Measurements from ENCODE around the gene EDNRA. TPM values are rescaled to one million over a fixed set of nuclear protein-coding genes. Genes with fewer than 3 reads are reported as not detected.

The EDNRA gene
- total and polyA plus RNA-seq, 2 of the 4 experiments (the other 2 are of a cell fraction) = 3.8 to 6.5 TPM

- Histone ChIP-seq H3K79me1 (ENCODE audit: low read depth in 1 of 2, low read length in 2 of 2) (peaks cover 16 to 65% of the 10 kb centered on the region in 2 experiments), H3K36me3 (ENCODE audit: control insufficient read depth, insufficient read depth, low read length) (no peaks in the 10 kb centered on the region), H2BK20ac (ENCODE audit: low read depth, low read length) (no peak overlapping the region), H3K4me1 (ENCODE audit: control insufficient read depth, insufficient read depth, low read length) (peaks cover 9% of the 10 kb centered on the region), H3K9me3 (ENCODE audit: control insufficient read depth, insufficient read depth, low read length) (no peaks in the 10 kb centered on the region), H3K9ac (ENCODE audit: low read depth, low read length) (no peak overlapping the region), H2AK5ac (ENCODE audit: low read depth, low read length) (no peak overlapping the region), H3K4me2 (ENCODE audit: low read depth, low read length) (no peak overlapping the region; the same call in 1 of the 2 replicates), H3K4ac (ENCODE audit: low read depth, low read length) (no peak overlapping the region), H2BK15ac (ENCODE audit: low read depth, low read length) (no peak overlapping the region), H3K18ac (ENCODE audit: low read depth, low read length) (no peak overlapping the region), H3K4me3 (ENCODE audit: insufficient read depth, low read depth, low read length) (no peak overlapping the region), H4K5ac (ENCODE audit: low read depth, low read length) (no peak overlapping the region), H3K14ac (replicated peaks; ENCODE audit: low read depth, low read length) (no peak overlapping the region), H3K56ac (ENCODE audit: extremely low read depth, insufficient read depth, low read length) (no peak overlapping the region), H3K23ac (ENCODE audit: low read depth, low read length) (no peak overlapping the region), H3K9me1 (ENCODE audit: insufficient read depth, low read length) (peaks cover 14% of the 10 kb centered on the region), H2BK5ac (ENCODE audit: low read depth, low read length, poor library complexity, severe bottlenecking) (no peak overlapping the region), H4K20me1 (ENCODE audit: insufficient read depth, low read length) (peaks cover 2% of the 10 kb centered on the region; the same call in 1 of the 2 replicates), H4K8ac (ENCODE audit: low read depth in 2 of 2, low read length in 2 of 2) (no peak overlapping the region), H2BK120ac (ENCODE audit: low read depth, low read length) (no peak overlapping the region), H4K91ac (ENCODE audit: insufficient read depth, low read depth, low read length) (no peak overlapping the region), H2AK9ac (replicated peaks; ENCODE audit: low read depth, low read length, poor library complexity) (no peak overlapping the region), H3K27me3 (ENCODE audit: control insufficient read depth, insufficient read depth, low read length) (no peaks in the 10 kb centered on the region), H2AFZ (replicated peaks; ENCODE audit: low read length, poor library complexity) (no peak overlapping the region), H3K27ac (ENCODE audit: insufficient read depth, low read length) (no peak overlapping the region)
- ChIA-PET CTCF (no interaction called here), POLR2A (ENCODE audit: unreplicated experiment) (no interaction called here)
- TF ChIP-seq MAFK (IDR thresholded peaks at IDR 0.05; ENCODE audit: low read depth, low read length) = no peak
- TF ChIP-seq NFE2L2 (IDR thresholded peaks at IDR 0.05; ENCODE audit: low read depth, low read length) = no peak
- no peak for TF ChIP-seq CEBPB (IDR thresholded peaks at IDR 0.05; ENCODE audit: low read depth, low read length)
- TF ChIP-seq BHLHE40 (IDR thresholded peaks at IDR 0.05; ENCODE audit: low read depth, low read length) = no peak
- TF ChIP-seq USF2 (IDR thresholded peaks at IDR 0.05; ENCODE audit: low read depth, low read length) = no peak
- no peak for TF ChIP-seq CTCF (conservative IDR thresholded peaks at IDR 0.05; ENCODE audit: low read depth, low read length)
- TF ChIP-seq RCOR1 (IDR thresholded peaks at IDR 0.05; ENCODE audit: insufficient replicate concordance, low read length) = no peak
- no peak for TF ChIP-seq RFX5 (IDR thresholded peaks at IDR 0.05; ENCODE audit: low read depth, low read length)
- TF ChIP-seq MXI1 (IDR thresholded peaks at IDR 0.05; ENCODE audit: borderline replicate concordance, low read depth, low read length) = no peak
- no peak for TF ChIP-seq SMC3 (IDR thresholded peaks at IDR 0.05; ENCODE audit: low read depth, low read length)
- no peak for TF ChIP-seq RAD21 (IDR thresholded peaks at IDR 0.05; ENCODE audit: low read length)
- no peak for TF ChIP-seq MAZ (IDR thresholded peaks at IDR 0.05; ENCODE audit: borderline replicate concordance, low read depth, low read length)
- TF ChIP-seq FOS (IDR thresholded peaks at IDR 0.05; ENCODE audit: low read depth, low read length) = no peak
- no peak for TF ChIP-seq POLR2A (IDR thresholded peaks at IDR 0.05; ENCODE audit: low read depth, low read length)
- TF ChIP-seq CHD1 (IDR thresholded peaks at IDR 0.05; ENCODE audit: low read depth, low read length) = no peak
- TF ChIP-seq ELK1 (IDR thresholded peaks at IDR 0.05; ENCODE audit: borderline replicate concordance, low read depth, low read length) = no peak
- no peak for ATAC-seq (ENCODE audit: low read depth)
- intact Hi-C loops (cut with micrococcal nuclease) = no loop called here
- dilution Hi-C loops (cut with HindIII; ENCODE audit: low sequenced_read_pairs, unreplicated experiment) = no loop called here
- WGBS, 2 experiments (ENCODE audit: extremely low coverage in 2 of 2, insufficient read length in 1 of 2) = no CpG with 5 or more reads among the region's 2 CpGs
- in situ Hi-C loops (cut with MboI; ENCODE audit: low sequenced_read_pairs) = no loop called here
- peak; percentile 33 for DNase-seq
- BruUV-seq (replicated peaks) = no TSS peak
Measured at GRCh38 chr4:147492306-147492705, 11.4 kb downstream of the EDNRA start.

Measured in IMR-90 (cell line).